ENCODE results near the gene CALHM2. TPM values are rescaled to one million over a fixed set of nuclear protein-coding genes. Genes with fewer than 3 reads are reported as not detected.
"Not testable (repeated sequence)": the region's sequence is repeated elsewhere in the genome, so short reads cannot be mapped to it uniquely, and the experiment has no call there.

Gene CALHM2
- total RNA-seq, 1 donor from 2014 or later = 45.0 TPM

GRCh38 chr10:103491729-103492364 is 39.7 kb upstream of the CALHM2 start:
- TF ChIP-seq CTCF (IDR thresholded peaks at IDR 0.05) = no peak
- no peak overlapping the region for H3K27ac ChIP-seq
- peaks cover 35% of the 10 kb centered on the region for H3K27me3 ChIP-seq (ENCODE audit: low read depth)
- no peak overlapping the region for H3K4me3 ChIP-seq
- no peak for DNase-seq
- H3K9me3 ChIP-seq = no peaks in the 10 kb centered on the region
- intact Hi-C loops (cut with DNase I) = no loop called here
- peaks cover 17% of the 10 kb centered on the region for H3K4me1 ChIP-seq
- peak in 1 of 2 donors; percentile 39 for ATAC-seq
- no peaks in the 10 kb centered on the region for H3K36me3 ChIP-seq

- ATAC-seq = no peak
- H3K36me3 ChIP-seq = no peaks in the 10 kb centered on the region
- H3K9me3 ChIP-seq = no peaks in the 10 kb centered on the region
- intact Hi-C loops (cut with DNase I) = no loop called here
- H3K4me1 ChIP-seq = peaks cover 17% of the 10 kb centered on the region
- no peak overlapping the region for H3K4me3 ChIP-seq
- no peak overlapping the region for H3K27ac ChIP-seq
- H3K27me3 ChIP-seq (ENCODE audit: low read depth) = peaks cover 31% of the 10 kb centered on the region
- DNase-seq = no peak
- no peak for TF ChIP-seq CTCF (IDR thresholded peaks at IDR 0.05)
Observed at GRCh38 chr10:103490986-103491314, 38.8 kb upstream of the CALHM2 start.

GRCh38 chr10:103487410-103487708 is 35.2 kb upstream of the CALHM2 start:
- Histone ChIP-seq H3K9me3 (no peaks in the 10 kb centered on the region), H3K27me3 (ENCODE audit: low read depth) (no peaks in the 10 kb centered on the region), H3K27ac (no peak overlapping the region), H3K4me1 (peaks cover 4% of the 10 kb centered on the region), H3K4me3 (no peak overlapping the region), H3K36me3 (no peaks in the 10 kb centered on the region)
- intact Hi-C loops (cut with DNase I) = loop anchor here (10.0 kb wide), 1 partner anchor 73 kb away; no protein-coding TSS in a partner anchor
- TF ChIP-seq CTCF (IDR thresholded peaks at IDR 0.05) = no peak
- DNase-seq (no peak), ATAC-seq (no peak)

GRCh38 chr10:103486635-103487409 is 34.7 kb upstream of the CALHM2 start:
- intact Hi-C loops (cut with DNase I) = loop anchor here (10.0 kb wide), 1 partner anchor 72 kb away; no protein-coding TSS in a partner anchor
- not testable (repeated sequence) for H3K9me3 ChIP-seq; ATAC-seq; H3K36me3 ChIP-seq; H3K27me3 ChIP-seq (ENCODE audit: low read depth); H3K4me1 ChIP-seq; H3K4me3 ChIP-seq; H3K27ac ChIP-seq; DNase-seq

- DNase-seq = no peak
- Histone ChIP-seq H3K4me3 (no peak overlapping the region), H3K36me3 (no peaks in the 10 kb centered on the region), H3K9me3 (no peaks in the 10 kb centered on the region), H3K27ac (no peak overlapping the region), H3K27me3 (ENCODE audit: low read depth) (no peaks in the 10 kb centered on the region), H3K4me1 (no peaks in the 10 kb centered on the region)
- intact Hi-C loops (cut with DNase I) = loop anchor here (10.0 kb wide), 1 partner anchor 67 kb away; no protein-coding TSS in a partner anchor
- TF ChIP-seq CTCF (IDR thresholded peaks at IDR 0.05) = peak; percentile 68
- peak; percentile 66 for ATAC-seq
Observed at GRCh38 chr10:103481974-103482531, 29.9 kb upstream of the CALHM2 start.

GRCh38 chr10:103480521-103480920 is 28.4 kb upstream of the CALHM2 start:
- H3K4me1 ChIP-seq = no peaks in the 10 kb centered on the region
- no peak overlapping the region for H3K27ac ChIP-seq
- H3K27me3 ChIP-seq (ENCODE audit: low read depth) = no peaks in the 10 kb centered on the region
- H3K9me3 ChIP-seq = no peaks in the 10 kb centered on the region
- no peak overlapping the region for H3K4me3 ChIP-seq
- TF ChIP-seq CTCF (IDR thresholded peaks at IDR 0.05) = no peak
- H3K36me3 ChIP-seq = no peaks in the 10 kb centered on the region
- intact Hi-C loops (cut with DNase I) = loop anchor here (10.0 kb wide), 1 partner anchor 66 kb away; no protein-coding TSS in a partner anchor
- ATAC-seq = no peak
- DNase-seq = no peak

Data from lower lobe of right lung (tissue), 2 donors.